ENCODE measurements around the gene POLR1C. TPM values are rescaled to one million over a fixed set of nuclear protein-coding genes. Genes with fewer than 3 reads are reported as not detected.
"Not testable (repeated sequence)": the region's sequence is repeated elsewhere in the genome, so short reads cannot be mapped to it uniquely, and the experiment has no call there.

Gene POLR1C
- total RNA-seq, 1 experiment from 2014 or later: 46.8 TPM

- in situ Hi-C loops (cut with HindIII; ENCODE audit: low sequenced_read_pairs): no loop called here
Observed at GRCh38 chr6:43491750-43492661, 24.9 kb upstream of the POLR1C start.

GRCh38 chr6:43492673-43493072 lies 24.2 kb upstream of the POLR1C start:
- in situ Hi-C loops (cut with HindIII; ENCODE audit: low sequenced_read_pairs): no loop called here
- no peak for DNase-seq (ENCODE audit: low spot score)

More at GRCh38 chr6:43491750-43492661, 24.9 kb upstream of the POLR1C start:
- DNase-seq (ENCODE audit: low spot score): peak; percentile 31

- no peak for DNase-seq (ENCODE audit: low spot score)
- in situ Hi-C loops (cut with HindIII; ENCODE audit: low sequenced_read_pairs): no loop called here
Observed at GRCh38 chr6:43493230-43493629, 23.7 kb upstream of the POLR1C start.

GRCh38 chr6:43493833-43494232 lies 23.1 kb upstream of the POLR1C start:
- in situ Hi-C loops (cut with HindIII; ENCODE audit: low sequenced_read_pairs): no loop called here
- DNase-seq (ENCODE audit: low spot score): no peak

GRCh38 chr6:43494321-43494720 lies 22.6 kb upstream of the POLR1C start:
- in situ Hi-C loops (cut with HindIII; ENCODE audit: low sequenced_read_pairs): no loop called here

GRCh38 chr6:43494766-43495165 lies 22.1 kb upstream of the POLR1C start:
- in situ Hi-C loops (cut with HindIII; ENCODE audit: low sequenced_read_pairs): no loop called here
- no peak for DNase-seq (ENCODE audit: low spot score)

More at GRCh38 chr6:43494321-43494720, 22.6 kb upstream of the POLR1C start:
- no peak for DNase-seq (ENCODE audit: low spot score)

- in situ Hi-C loops (cut with HindIII; ENCODE audit: low sequenced_read_pairs): no loop called here
Observed at GRCh38 chr6:43495409-43495941, 21.4 kb upstream of the POLR1C start.

GRCh38 chr6:43496370-43497128 lies 20.3 kb upstream of the POLR1C start:
- in situ Hi-C loops (cut with HindIII; ENCODE audit: low sequenced_read_pairs): no loop called here
- DNase-seq (ENCODE audit: low spot score): peak; percentile 75

More at GRCh38 chr6:43495409-43495941, 21.4 kb upstream of the POLR1C start:
- no peak for DNase-seq (ENCODE audit: low spot score)

GRCh38 chr6:43497129-43497396 lies 19.8 kb upstream of the POLR1C start:
- in situ Hi-C loops (cut with HindIII; ENCODE audit: low sequenced_read_pairs): no loop called here
- DNase-seq (ENCODE audit: low spot score): no peak

GRCh38 chr6:43497689-43498088 lies 19.2 kb upstream of the POLR1C start:
- in situ Hi-C loops (cut with HindIII; ENCODE audit: low sequenced_read_pairs): no loop called here
- DNase-seq (ENCODE audit: low spot score): no peak

GRCh38 chr6:43498291-43498690 lies 18.6 kb upstream of the POLR1C start:
- DNase-seq (ENCODE audit: low spot score); in situ Hi-C loops (cut with HindIII; ENCODE audit: low sequenced_read_pairs): not testable (repeated sequence)

GRCh38 chr6:43499028-43499815 lies 17.7 kb upstream of the POLR1C start:
- DNase-seq (ENCODE audit: low spot score): no peak
- in situ Hi-C loops (cut with HindIII; ENCODE audit: low sequenced_read_pairs): no loop called here

- no peak for DNase-seq (ENCODE audit: low spot score)
- in situ Hi-C loops (cut with HindIII; ENCODE audit: low sequenced_read_pairs): no loop called here
Observed at GRCh38 chr6:43500921-43501320, 16.0 kb upstream of the POLR1C start.

GRCh38 chr6:43502666-43503065 lies 14.2 kb upstream of the POLR1C start:
- no peak for DNase-seq (ENCODE audit: low spot score)
- in situ Hi-C loops (cut with HindIII; ENCODE audit: low sequenced_read_pairs): no loop called here

- in situ Hi-C loops (cut with HindIII; ENCODE audit: low sequenced_read_pairs): no loop called here
- DNase-seq (ENCODE audit: low spot score): no peak
Observed at GRCh38 chr6:43503443-43503842, 13.4 kb upstream of the POLR1C start.

GRCh38 chr6:43504756-43505593 lies 11.9 kb upstream of the POLR1C start:
- DNase-seq (ENCODE audit: low spot score): no peak
- in situ Hi-C loops (cut with HindIII; ENCODE audit: low sequenced_read_pairs): no loop called here

- in situ Hi-C loops (cut with HindIII; ENCODE audit: low sequenced_read_pairs): no loop called here
- DNase-seq (ENCODE audit: low spot score): no peak
Observed at GRCh38 chr6:43505718-43506117, 11.2 kb upstream of the POLR1C start.

GRCh38 chr6:43506171-43506570 lies 10.7 kb upstream of the POLR1C start:
- DNase-seq (ENCODE audit: low spot score): no peak
- in situ Hi-C loops (cut with HindIII; ENCODE audit: low sequenced_read_pairs): no loop called here
